ENCODE results near the gene ERGIC1.
A peak's percentile ranks its signal among the peaks of the same experiment; 100 is the strongest.

Gene ERGIC1

DNA sequence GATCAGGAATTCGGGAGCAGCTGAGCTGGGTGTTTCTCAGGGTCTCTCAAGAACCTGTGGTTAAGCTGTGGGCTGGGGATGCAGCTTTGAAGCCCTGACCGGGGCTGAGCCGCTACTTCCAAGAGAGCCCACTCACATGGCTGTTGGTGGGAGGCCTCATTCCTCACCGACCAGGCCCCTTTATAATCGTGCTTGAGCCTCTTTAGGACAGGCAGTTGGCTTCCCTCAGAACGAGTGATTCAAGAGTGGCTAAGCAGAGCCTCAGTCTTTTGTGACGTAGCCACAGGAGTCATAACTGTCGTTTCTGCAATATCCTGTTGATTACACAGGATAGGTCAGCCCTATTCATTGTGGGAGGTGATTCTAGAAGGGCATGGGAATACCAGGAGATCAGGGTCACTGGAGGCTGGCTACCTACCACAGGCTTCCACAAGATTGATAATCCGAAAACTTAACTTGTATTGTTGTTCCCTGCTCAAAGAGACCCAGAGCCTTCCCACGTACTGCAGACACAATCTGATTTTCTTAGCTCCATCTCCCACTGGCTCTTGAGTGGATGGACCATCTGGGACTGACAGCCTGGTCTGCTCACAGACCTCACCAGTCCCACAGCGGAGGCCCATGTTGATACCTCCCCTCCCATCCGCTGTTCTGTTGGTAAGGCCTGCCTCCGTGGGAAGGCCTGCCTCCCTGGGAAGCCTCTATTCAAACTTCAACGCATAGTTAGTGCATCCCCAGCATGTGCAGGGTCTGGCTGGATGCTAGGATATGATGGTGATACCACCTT, 3.0 kb upstream of the ERGIC1 start:
- ATAC-seq, result no peak
- Mint-ChIP-seq H3K27ac (no peak overlapping the region), H3K4me1 (peaks cover 22% of the 10 kb centered on the region), H3K36me3 (ENCODE audit: low read depth) (no peaks in the 10 kb centered on the region), H3K27me3 (no peaks in the 10 kb centered on the region), H3K4me3 (no peak overlapping the region), H3K9me3 (peaks cover 8% of the 10 kb centered on the region)
- DNase-seq, result no peak

- Mint-ChIP-seq H3K4me1 (peaks cover 38% of the 10 kb centered on the region), H3K27ac (no peak overlapping the region), H3K36me3 (ENCODE audit: low read depth) (peaks cover 3% of the 10 kb centered on the region), H3K9me3 (no peaks in the 10 kb centered on the region), H3K4me3 (peak overlapping the region; percentile 79), H3K27me3 (no peaks in the 10 kb centered on the region)
- DNase-seq (no peak), ATAC-seq (no peak)
Measured at GRCh38 chr5:172832383-172833315, 1.4 kb upstream of the ERGIC1 start.

- H3K27me3 Mint-ChIP-seq, result no peaks in the 10 kb centered on the region
- peaks cover 3% of the 10 kb centered on the region for H3K36me3 Mint-ChIP-seq (ENCODE audit: low read depth)
- DNase-seq, result no peak
- ATAC-seq, result no peak
- H3K9me3 Mint-ChIP-seq, result no peaks in the 10 kb centered on the region
- H3K4me1 Mint-ChIP-seq, result peaks cover 44% of the 10 kb centered on the region
- peak overlapping the region; percentile 79 for H3K4me3 Mint-ChIP-seq
- no peak overlapping the region for H3K27ac Mint-ChIP-seq
Measured at GRCh38 chr5:172833372-172833685, 722 bp upstream of the ERGIC1 start.

DNA sequence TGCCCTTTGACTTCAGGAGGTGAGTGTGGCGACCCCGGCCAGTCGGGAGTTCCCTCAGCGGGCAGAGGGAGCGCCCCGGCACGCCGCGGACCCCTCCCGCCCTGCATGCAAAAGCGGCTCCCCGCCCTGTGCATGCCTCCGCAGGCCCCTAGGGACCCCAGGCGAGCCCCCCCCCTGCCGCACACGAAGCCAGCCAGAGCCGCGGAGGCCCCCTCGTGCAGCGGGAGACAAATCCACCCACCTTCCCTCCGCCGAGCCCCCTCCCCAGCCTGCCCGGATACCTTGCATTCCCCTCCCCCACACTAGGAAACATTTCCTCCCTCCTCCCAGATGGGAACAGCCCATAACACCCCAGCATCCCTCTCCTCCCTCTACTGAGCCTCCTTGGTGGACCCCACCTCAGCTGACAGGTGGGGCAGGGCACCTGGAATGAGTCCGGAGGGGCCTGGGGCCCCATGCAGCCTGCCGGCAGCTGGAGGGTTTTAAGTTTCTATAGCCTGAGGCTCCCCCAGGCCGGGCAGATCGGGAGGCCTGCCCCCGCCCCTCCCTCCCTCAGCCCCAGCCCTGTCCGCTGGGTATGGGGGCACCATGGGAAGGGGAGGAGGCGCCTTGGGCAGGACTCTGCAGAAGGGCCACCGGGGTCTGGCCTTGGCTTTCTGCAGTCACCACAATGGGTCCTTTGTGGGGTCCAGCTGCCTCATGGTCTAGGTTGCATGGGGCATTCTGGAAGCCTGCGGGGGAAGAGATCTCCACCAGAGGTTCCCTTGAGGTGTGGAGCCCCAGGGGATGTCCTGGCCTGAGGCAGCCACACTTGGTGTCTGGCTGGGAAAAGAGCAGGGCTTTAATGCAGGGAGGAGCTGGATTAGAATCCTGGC, 601 bp downstream of the ERGIC1 start:
- peak overlapping the region; percentile 56 for H3K27ac Mint-ChIP-seq
- peak overlapping the region; percentile 79 for H3K4me3 Mint-ChIP-seq
- H3K27me3 Mint-ChIP-seq, result no peaks in the 10 kb centered on the region
- H3K4me1 Mint-ChIP-seq, result peaks cover 45% of the 10 kb centered on the region
- no peaks in the 10 kb centered on the region for H3K9me3 Mint-ChIP-seq
- ATAC-seq (peak; percentile 23), DNase-seq (no peak)
- peaks cover 3% of the 10 kb centered on the region for H3K36me3 Mint-ChIP-seq (ENCODE audit: low read depth)

- no peak for ATAC-seq
- DNase-seq, result no peak
- Mint-ChIP-seq H3K27ac (peak overlapping the region; percentile 56), H3K27me3 (no peaks in the 10 kb centered on the region), H3K36me3 (ENCODE audit: low read depth) (peaks cover 3% of the 10 kb centered on the region), H3K4me1 (peaks cover 45% of the 10 kb centered on the region), H3K4me3 (peak overlapping the region; percentile 79), H3K9me3 (no peaks in the 10 kb centered on the region)
Measured at GRCh38 chr5:172835290-172835993, 1.4 kb downstream of the ERGIC1 start.

DNA sequence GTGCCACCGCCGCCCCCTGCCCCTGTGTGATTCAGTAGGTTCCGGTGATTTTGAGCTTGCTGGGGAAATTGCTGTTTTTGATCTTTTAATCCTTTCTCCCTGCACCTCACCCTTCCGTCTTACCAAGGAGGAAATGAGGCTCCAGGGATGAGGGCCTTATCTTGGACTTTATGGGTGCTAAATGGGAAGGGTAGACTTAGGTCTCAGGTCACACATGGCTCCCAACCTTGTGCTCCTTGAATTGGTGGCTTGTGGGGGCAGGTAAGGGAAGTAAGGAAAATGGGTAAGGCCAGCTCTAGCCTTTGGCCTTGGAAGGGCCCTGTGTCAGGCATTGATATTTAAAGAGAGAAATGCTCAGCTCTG, 1.9 kb downstream of the ERGIC1 start:
- Mint-ChIP-seq H3K27ac (peak overlapping the region; percentile 10), H3K36me3 (ENCODE audit: low read depth) (peaks cover 3% of the 10 kb centered on the region), H3K4me3 (peak overlapping the region; percentile 79), H3K4me1 (peaks cover 45% of the 10 kb centered on the region), H3K27me3 (no peaks in the 10 kb centered on the region), H3K9me3 (no peaks in the 10 kb centered on the region)
- DNase-seq, result no peak
- ATAC-seq, result no peak

- Mint-ChIP-seq H3K9me3 (no peaks in the 10 kb centered on the region), H3K36me3 (ENCODE audit: low read depth) (peaks cover 5% of the 10 kb centered on the region), H3K4me3 (no peak overlapping the region), H3K27ac (peak overlapping the region; percentile 67), H3K4me1 (peaks cover 45% of the 10 kb centered on the region), H3K27me3 (no peaks in the 10 kb centered on the region)
- peak; percentile 33 for DNase-seq
- ATAC-seq, result peak; percentile 21
Measured at GRCh38 chr5:172837640-172838039, 3.6 kb downstream of the ERGIC1 start.

GRCh38 chr5:172838151-172838875, 4.3 kb downstream of the ERGIC1 start:
- ATAC-seq, result no peak
- Mint-ChIP-seq H3K27me3 (no peaks in the 10 kb centered on the region), H3K9me3 (no peaks in the 10 kb centered on the region), H3K4me1 (peaks cover 40% of the 10 kb centered on the region), H3K4me3 (no peak overlapping the region), H3K27ac (no peak overlapping the region), H3K36me3 (ENCODE audit: low read depth) (peaks cover 5% of the 10 kb centered on the region)
- DNase-seq, result no peak

GRCh38 chr5:172839669-172840431, 5.8 kb downstream of the ERGIC1 start:
- Mint-ChIP-seq H3K27ac (no peak overlapping the region), H3K9me3 (no peaks in the 10 kb centered on the region), H3K36me3 (ENCODE audit: low read depth) (peaks cover 5% of the 10 kb centered on the region), H3K27me3 (no peaks in the 10 kb centered on the region), H3K4me3 (no peak overlapping the region), H3K4me1 (peaks cover 41% of the 10 kb centered on the region)
- ATAC-seq (no peak), DNase-seq (no peak)

DNA sequence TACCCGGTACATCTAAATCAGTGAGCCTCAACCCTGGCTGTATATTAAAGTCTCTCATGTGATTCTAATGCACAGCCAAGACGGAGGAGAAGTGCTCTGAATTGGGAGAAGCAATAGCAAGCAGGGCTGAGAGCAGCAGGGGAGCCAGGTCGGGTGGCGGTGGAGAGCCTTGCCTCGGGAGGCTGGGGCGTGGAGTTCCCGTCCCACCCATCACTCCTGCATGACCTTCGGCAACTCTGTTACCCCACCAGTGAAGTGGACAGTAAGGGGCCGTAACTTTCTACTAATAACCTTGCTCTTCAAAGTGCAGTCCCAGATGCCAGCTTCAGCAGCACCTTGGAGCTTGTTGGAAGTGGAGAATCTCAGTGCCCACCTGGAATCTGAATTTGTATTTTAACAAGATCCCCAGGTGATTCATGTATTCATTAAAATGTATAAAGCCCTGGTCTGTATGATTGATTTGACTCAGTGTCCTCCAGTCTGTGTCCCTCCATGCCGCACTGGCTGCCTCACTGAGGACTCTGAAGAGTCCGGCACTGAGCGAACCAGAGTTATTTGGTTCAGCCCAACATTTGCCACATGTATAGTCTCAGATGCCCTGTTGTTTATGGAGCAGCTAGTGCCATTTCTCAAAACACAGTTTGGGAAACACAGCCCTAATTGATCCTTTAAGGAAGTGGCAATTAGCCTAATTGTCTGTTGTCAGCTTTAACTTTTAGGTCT, 6.5 kb downstream of the ERGIC1 start:
- Mint-ChIP-seq H3K4me1 (peaks cover 35% of the 10 kb centered on the region), H3K27ac (no peak overlapping the region), H3K36me3 (ENCODE audit: low read depth) (peaks cover 5% of the 10 kb centered on the region), H3K27me3 (no peaks in the 10 kb centered on the region), H3K9me3 (no peaks in the 10 kb centered on the region), H3K4me3 (no peak overlapping the region)
- no peak for ATAC-seq
- DNase-seq, result no peak

DNA sequence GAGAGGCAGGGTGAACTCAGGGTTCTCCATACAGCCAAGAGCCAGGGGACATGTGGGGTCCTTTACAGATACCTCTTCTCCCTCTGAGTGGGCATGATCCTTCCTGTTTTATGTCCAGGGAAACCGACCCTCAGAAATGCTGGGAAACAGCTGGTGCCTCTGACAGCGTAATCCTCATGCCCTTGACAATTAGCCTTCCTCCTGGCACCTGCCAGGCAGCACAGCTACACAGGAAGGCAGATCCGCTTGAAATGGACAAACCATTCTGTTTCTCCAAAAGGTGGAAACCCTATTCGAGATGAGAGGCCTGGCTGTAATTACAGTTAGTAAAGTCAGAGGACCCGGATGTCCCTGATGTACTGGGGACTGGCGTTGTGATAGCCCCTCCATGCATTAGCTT, 7.2 kb downstream of the ERGIC1 start:
- ATAC-seq, result no peak
- H3K27me3 Mint-ChIP-seq, result no peaks in the 10 kb centered on the region
- no peak overlapping the region for H3K27ac Mint-ChIP-seq
- H3K36me3 Mint-ChIP-seq (ENCODE audit: low read depth), result peaks cover 5% of the 10 kb centered on the region
- peaks cover 31% of the 10 kb centered on the region for H3K4me1 Mint-ChIP-seq
- no peak overlapping the region for H3K4me3 Mint-ChIP-seq
- no peaks in the 10 kb centered on the region for H3K9me3 Mint-ChIP-seq
- no peak for DNase-seq

DNA sequence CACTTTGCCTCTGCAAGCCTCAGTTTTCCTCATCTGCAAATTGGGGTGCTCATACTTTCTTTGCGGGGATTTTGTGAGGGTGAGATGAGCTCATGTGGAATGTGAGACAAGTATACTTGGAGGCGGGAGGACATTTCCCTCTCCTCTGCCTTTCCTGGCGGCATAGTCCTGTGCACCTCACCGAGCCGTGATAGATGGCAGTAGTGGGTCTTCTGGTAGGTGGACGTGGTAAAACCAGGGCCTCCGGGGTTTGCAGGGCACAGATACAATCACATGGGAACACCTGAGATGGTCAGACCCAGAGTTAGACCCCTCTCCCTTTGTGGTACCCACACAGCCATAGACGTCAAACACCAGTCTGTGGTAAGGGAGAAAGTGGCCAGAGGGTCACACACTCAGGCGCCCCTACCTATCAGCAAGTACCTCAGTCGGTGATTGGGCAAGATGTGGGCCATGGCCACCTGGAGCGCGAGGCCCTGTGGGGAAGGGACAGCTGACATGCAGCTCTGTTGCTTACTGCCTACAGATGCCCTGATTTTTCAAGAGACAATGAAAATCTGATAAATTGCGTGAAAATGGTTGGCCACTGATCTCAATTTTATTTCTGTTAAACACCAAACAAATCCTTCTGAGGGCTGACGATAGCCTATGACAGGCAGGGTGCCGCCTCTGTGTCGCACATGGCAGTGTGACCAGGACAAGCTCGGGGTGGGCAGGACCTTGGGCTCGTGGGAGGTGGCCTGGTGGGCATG, 9.9 kb downstream of the ERGIC1 start:
- DNase-seq, result no peak
- H3K9me3 Mint-ChIP-seq, result no peaks in the 10 kb centered on the region
- H3K27me3 Mint-ChIP-seq, result no peaks in the 10 kb centered on the region
- no peak overlapping the region for H3K4me3 Mint-ChIP-seq
- ATAC-seq, result no peak
- peaks cover 29% of the 10 kb centered on the region for H3K4me1 Mint-ChIP-seq
- H3K27ac Mint-ChIP-seq, result no peak overlapping the region
- H3K36me3 Mint-ChIP-seq (ENCODE audit: low read depth), result peaks cover 2% of the 10 kb centered on the region
